BJ (cell line): ENCODE measurements around the gene HOXB8. TPM values are rescaled to one million over a fixed set of nuclear protein-coding genes. Genes with fewer than 3 reads are reported as not detected.

ENCODE experiments used
- CTCF ChIA-PET: fragments of 350-600 bp; formaldehyde crosslinking; extraction: SDS; loops from one replicate; lab custom pipeline; 2021; ENCODE audit warnings: antibody characterized with exemption, inconsistent platforms; lab: Yijun Ruan, JAX
- POLR2A ChIA-PET: fragments of 300-600 bp; sonication (Branson Sonifier 250); formaldehyde crosslinking; extraction: SDS; loops from one replicate; lab custom pipeline; 2021; ENCODE audit warnings: antibody characterized with exemption; lab: Charles Lee
- DNase-seq: peaks from one replicate; pipeline ENCODE4 v3.0.0-alpha.2; 2011; ENCODE audit warnings: low read depth
- H3K27me3 ChIP-seq: 2 replicates; pipeline ENCODE4 v1.6.0; 2011; ENCODE audit warnings: low read length; ENCODE audit not compliant: control insufficient read depth, insufficient read depth
- H3K36me3 ChIP-seq: 2 replicates; pipeline ENCODE4 v1.5.1; 2011; ENCODE audit warnings: low read length; ENCODE audit not compliant: control insufficient read depth, insufficient read depth
- H3K4me3 ChIP-seq: 2 replicates; pipeline ENCODE4 v1.5.1; 2011; ENCODE audit warnings: low read depth, mild to moderate bottlenecking, control low read depth, low read length
- CTCF ChIP-seq: IDR thresholded peaks from 2 replicates; pipeline ENCODE4 v1.5.1; 2011; ENCODE audit warnings: low read depth, mild to moderate bottlenecking, control low read depth, inconsistent platforms, low read length, moderate library complexity; ENCODE audit not compliant: insufficient read depth
- polyA plus RNA-seq: library from polyadenylated mRNA; depleted of rRNA; stranded (reverse); fragments of >200 nt; gene quantifications from 2 replicates; pipeline ENCODE4 v1.2.3, GENCODE V29; 2011

The HOXB8 gene
- polyA plus RNA-seq, 1 experiment: not detected

GRCh38 chr17:48599354-48599753, 15.7 kb downstream of the HOXB8 start:
- DNase-seq: no peak
- Histone ChIP-seq H3K27me3 (peaks cover 95% of the 10 kb centered on the region), H3K36me3 (no peaks in the 10 kb centered on the region), H3K4me3 (no peak overlapping the region)
- ChIA-PET POLR2A (no interaction called here), CTCF (no interaction called here)
- no peak for TF ChIP-seq CTCF

- Histone ChIP-seq H3K36me3 (no peaks in the 10 kb centered on the region), H3K4me3 (no peak overlapping the region), H3K27me3 (peaks cover 94% of the 10 kb centered on the region)
- ChIA-PET POLR2A (no interaction called here), CTCF (no interaction called here)
- DNase-seq: no peak
- no peak for TF ChIP-seq CTCF
Observed at GRCh38 chr17:48598736-48599135, 16.4 kb downstream of the HOXB8 start.

- ChIA-PET POLR2A (no interaction called here), CTCF (no interaction called here)
- Histone ChIP-seq H3K4me3 (no peak overlapping the region), H3K27me3 (peaks cover 92% of the 10 kb centered on the region), H3K36me3 (no peaks in the 10 kb centered on the region)
- TF ChIP-seq CTCF: no peak
- DNase-seq: no peak
Observed at GRCh38 chr17:48597778-48598631, 17.1 kb downstream of the HOXB8 start.

- CTCF ChIA-PET: no interaction called here
- no peak for TF ChIP-seq CTCF
- POLR2A ChIA-PET: no interaction called here
- Histone ChIP-seq H3K4me3 (no peak overlapping the region), H3K36me3 (no peaks in the 10 kb centered on the region), H3K27me3 (peaks cover 91% of the 10 kb centered on the region)
- DNase-seq: no peak
Observed at GRCh38 chr17:48597528-48597777, 17.6 kb downstream of the HOXB8 start.

GRCh38 chr17:48596735-48597527, 18.2 kb downstream of the HOXB8 start:
- DNase-seq: no peak
- POLR2A ChIA-PET: no interaction called here
- no peak for TF ChIP-seq CTCF
- Histone ChIP-seq H3K27me3 (peaks cover 90% of the 10 kb centered on the region), H3K36me3 (no peaks in the 10 kb centered on the region), H3K4me3 (no peak overlapping the region)
- CTCF ChIA-PET: interaction anchor here (1.2 kb wide), 1 partner anchor 261 kb away, joined by 6 read pairs; no protein-coding TSS in a partner anchor
